Astrocyte (in vitro differentiated cells and primary cell): ENCODE data around the gene OR51B4.

ENCODE experiments used
- CTCF ChIP-seq: IDR thresholded peaks from 2 replicates; pipeline ENCODE4 v1.5.1; 2011; ENCODE audit warnings: low read depth, mild to moderate bottlenecking, inconsistent platforms, low read length, moderate library complexity; ENCODE audit not compliant: insufficient read depth
- EZH2 ChIP-seq: IDR thresholded peaks from 2 replicates; pipeline ENCODE4 v1.6.1; 2012; ENCODE audit warnings: mild to moderate bottlenecking, low read length, inconsistent platforms; ENCODE audit not compliant: insufficient read depth

GRCh38 chr11:5265832-5266231 lies 35.9 kb downstream of the OR51B4 start:
- TF ChIP-seq CTCF (no peak), EZH2 (no peak)
